HepG2 (cell line): ENCODE results near the gene GTF3C5. TPM values are rescaled to one million over a fixed set of nuclear protein-coding genes. Genes with fewer than 3 reads are reported as not detected.
A peak's percentile ranks its signal among the peaks of the same experiment; 100 is the strongest.

Experiments
- ARNT ChIP-seq: fragments of 450-650 bp; IDR thresholded peaks from 2 replicates; pipeline ENCODE4 v1.6.1; 2017
- BRCA1 ChIP-seq: sonication (generic); formaldehyde crosslinking; IDR thresholded peaks from 2 replicates; pipeline ENCODE4 v1.4.0; 2020; ENCODE audit warnings: missing genetic modification reagents
- CREM ChIP-seq, 2 experiments: sonication (generic) in 1 of 2; formaldehyde crosslinking in 1 of 2; IDR thresholded peaks; 2 replicates each; pipeline versions ENCODE4 v1.4.0 to v1.6.1; 2016 to 2020; ENCODE audit warnings: antibody characterized with exemption in 1 of 2, mild to moderate bottlenecking in 1 of 2, missing genetic modification reagents in 1 of 2
- HDAC2 ChIP-seq: sonication (generic); formaldehyde crosslinking; IDR thresholded peaks from 2 replicates; pipeline ENCODE4 v1.4.0; 2020; ENCODE audit warnings: missing genetic modification reagents
- HOXA5 ChIP-seq: sonication (generic); formaldehyde crosslinking; IDR thresholded peaks from 2 replicates; pipeline ENCODE4 v1.4.0; 2020; ENCODE audit warnings: missing genetic modification reagents
- KDM5B ChIP-seq: sonication (generic); formaldehyde crosslinking; IDR thresholded peaks from 2 replicates; pipeline ENCODE4 v1.4.0; 2020; ENCODE audit warnings: missing genetic modification reagents, mild to moderate bottlenecking, borderline replicate concordance
- MIER3 ChIP-seq: IDR thresholded peaks from 2 replicates; pipeline ENCODE4 v1.6.1; 2016; ENCODE audit warnings: missing compliant biosample characterization, borderline replicate concordance
- POLR2A ChIP-seq, 2 experiments: IDR thresholded peaks; 2 replicates each; pipeline ENCODE4 v1.6.1; 2011; ENCODE audit warnings: low read depth in 2 of 2, low read length in 2 of 2, mild to moderate bottlenecking in 1 of 2, moderate library complexity in 1 of 2; ENCODE audit not compliant: insufficient read depth in 1 of 2
- ZBTB7B ChIP-seq: sonication (generic); formaldehyde crosslinking; IDR thresholded peaks from 2 replicates; pipeline ENCODE4 v1.4.0; 2020; ENCODE audit warnings: missing genetic modification reagents
- ZNF253 ChIP-seq: sonication (generic); formaldehyde crosslinking; IDR thresholded peaks from 2 replicates; pipeline ENCODE4 v1.8.0; 2022; ENCODE audit warnings: mild to moderate bottlenecking, missing genetic modification reagents, borderline replicate concordance
- ZNF629 ChIP-seq: sonication (generic); formaldehyde crosslinking; conservative IDR thresholded peaks from 2 replicates; pipeline ENCODE4 v1.5.0; 2020; ENCODE audit warnings: missing genetic modification reagents
- polyA plus RNA-seq, 8 experiments: library from polyadenylated mRNA; depleted of rRNA in 3 of 8; stranded (reverse) in 7 of 8; unstranded in 1 of 8; fragments of >200 nt; fragmentation: Illumina TruSeq in 4 of 8; extraction: Trizol in 4 of 8; gene quantifications; 2 replicates each; pipeline versions ENCODE4 v1.2.1 to v1.2.3, GENCODE V29; 2011 to 2016; ENCODE audit warnings: low read depth in 4 of 8, missing spikeins in 1 of 8, mixed read lengths in 1 of 8; ENCODE audit not compliant: insufficient read depth in 1 of 8
- total RNA-seq, 5 experiments: library from RNA; depleted of rRNA; stranded (reverse); fragments of >200 nt; fragmentation: Illumina TruSeq; extraction: Trizol; gene quantifications; 2 replicates each; pipeline ENCODE4 v1.2.3, GENCODE V29; 2016; ENCODE audit warnings: low read depth in 1 of 5
- TF ChIP-seq, protein P1 (sequence below): sonication (generic); formaldehyde crosslinking; IDR thresholded peaks from 2 replicates; pipeline ENCODE4 v1.4.0; 2020; ENCODE audit warnings: mild to moderate bottlenecking, low read depth, missing genetic modification reagents
- TF ChIP-seq, protein P2 (sequence below): sonication (generic); formaldehyde crosslinking; IDR thresholded peaks from 2 replicates; pipeline ENCODE4 v1.4.0; 2020; ENCODE audit warnings: mild to moderate bottlenecking, missing genetic modification reagents
- TF ChIP-seq, protein P3 (sequence below): sonication (generic); formaldehyde crosslinking; IDR thresholded peaks from 2 replicates; pipeline ENCODE4 v1.5.1; 2020; ENCODE audit warnings: mild to moderate bottlenecking, moderate library complexity, missing genetic modification reagents
- TF ChIP-seq, protein P4 (sequence below): sonication (generic); formaldehyde crosslinking; IDR thresholded peaks from 2 replicates; pipeline ENCODE4 v1.5.1; 2020; ENCODE audit warnings: mild to moderate bottlenecking, missing genetic modification reagents, moderate library complexity
- TF ChIP-seq, protein P5 (sequence below): sonication (generic); formaldehyde crosslinking; IDR thresholded peaks from 2 replicates; pipeline ENCODE4 v1.4.0; 2020; ENCODE audit warnings: missing genetic modification reagents
- TF ChIP-seq, protein P6 (sequence below): sonication (generic); formaldehyde crosslinking; IDR thresholded peaks from 2 replicates; pipeline ENCODE4 v1.4.0; 2020; ENCODE audit warnings: missing genetic modification reagents
- TF ChIP-seq, protein P7 (sequence below): sonication (generic); formaldehyde crosslinking; IDR thresholded peaks from 2 replicates; pipeline ENCODE4 v1.4.0; 2020; ENCODE audit warnings: mild to moderate bottlenecking, missing genetic modification reagents

GTF3C5 gene
- total and polyA plus RNA-seq, 2 of the 13 experiments (the other 11 are each of a cell fraction or from before 2014, with no cell fraction given): 66.9 to 92.6 TPM

DNA sequence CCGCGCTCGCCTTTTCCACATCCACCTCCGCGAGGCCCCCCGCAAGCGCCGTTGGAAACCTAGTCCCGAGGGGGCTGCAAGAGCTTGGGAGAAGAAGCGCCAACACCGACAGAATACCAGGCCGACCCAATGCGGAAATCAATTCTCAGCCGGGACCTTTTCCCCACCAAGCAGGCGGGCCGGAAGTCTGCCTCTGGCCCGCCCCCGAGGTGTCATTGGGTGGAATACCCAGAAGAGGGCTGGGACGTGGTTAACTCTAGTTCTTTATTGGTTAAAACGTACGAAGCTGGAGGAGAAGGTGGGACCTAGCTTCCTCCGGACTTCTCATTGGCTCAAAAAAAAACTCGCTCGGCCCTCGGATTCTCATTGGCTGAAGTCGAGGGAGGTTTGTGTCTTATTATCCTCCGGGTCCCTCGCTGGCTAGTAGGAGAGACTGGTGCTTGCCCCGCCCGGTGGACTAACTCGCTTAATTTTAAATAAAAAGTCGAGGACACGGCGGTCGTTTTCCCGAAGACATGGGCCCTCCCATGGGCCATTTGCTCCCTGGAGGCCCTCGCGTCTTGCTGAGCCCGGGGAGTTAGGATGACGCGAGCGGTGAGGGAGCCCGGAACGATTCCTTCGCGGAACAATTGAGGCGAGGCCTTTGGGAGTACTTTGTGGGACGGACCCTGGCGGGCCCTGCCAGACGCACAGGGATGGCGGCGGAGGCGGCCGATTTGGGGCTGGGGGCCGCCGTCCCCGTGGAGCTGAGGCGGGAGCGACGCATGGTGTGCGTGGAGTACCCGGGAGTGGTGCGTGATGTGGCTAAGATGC, at the start of gene GTF3C5 (continued):
- TF ChIP-seq, protein P1, sequence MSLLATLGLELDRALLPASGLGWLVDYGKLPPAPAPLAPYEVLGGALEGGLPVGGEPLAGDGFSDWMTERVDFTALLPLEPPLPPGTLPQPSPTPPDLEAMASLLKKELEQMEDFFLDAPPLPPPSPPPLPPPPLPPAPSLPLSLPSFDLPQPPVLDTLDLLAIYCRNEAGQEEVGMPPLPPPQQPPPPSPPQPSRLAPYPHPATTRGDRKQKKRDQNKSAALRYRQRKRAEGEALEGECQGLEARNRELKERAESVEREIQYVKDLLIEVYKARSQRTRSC: no peak; the same call in 1 of the 2 replicates
- TF ChIP-seq HDAC2 (CRISPR knock-in tag) (peak; percentile 85; the same call in 1 of the 2 replicates), CREM (IDR thresholded peaks at IDR 0.05) (peak; percentile 61), CREM (CRISPR knock-in tag; IDR thresholded peaks at IDR 0.05) (no peak), ZBTB7B (CRISPR knock-in tag) (0 out of 2 replicates have a peak, but pooled peaks have one; percentile 48), ZNF253 (CRISPR knock-in tag) (no peak), POLR2A (IDR thresholded peaks at IDR 0.05; ENCODE audit: insufficient read depth in 1 of 2, low read depth in 2 of 2, low read length in 2 of 2) (peak; percentile 68 to 87), BRCA1 (CRISPR knock-in tag) (no peak), MIER3 (CRISPR knock-in tag) (no peak), ZNF629 (0 out of 2 replicates have a peak, but pooled peaks have one; percentile 54), HOXA5 (peak; percentile 83; the same call in 1 of the 2 replicates), KDM5B (CRISPR knock-in tag) (peak; percentile 52; the same call in 1 of the 2 replicates), ARNT (no peak)
- TF ChIP-seq, protein P2, sequence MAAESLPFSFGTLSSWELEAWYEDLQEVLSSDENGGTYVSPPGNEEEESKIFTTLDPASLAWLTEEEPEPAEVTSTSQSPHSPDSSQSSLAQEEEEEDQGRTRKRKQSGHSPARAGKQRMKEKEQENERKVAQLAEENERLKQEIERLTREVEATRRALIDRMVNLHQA: no peak
- TF ChIP-seq, protein P3, sequence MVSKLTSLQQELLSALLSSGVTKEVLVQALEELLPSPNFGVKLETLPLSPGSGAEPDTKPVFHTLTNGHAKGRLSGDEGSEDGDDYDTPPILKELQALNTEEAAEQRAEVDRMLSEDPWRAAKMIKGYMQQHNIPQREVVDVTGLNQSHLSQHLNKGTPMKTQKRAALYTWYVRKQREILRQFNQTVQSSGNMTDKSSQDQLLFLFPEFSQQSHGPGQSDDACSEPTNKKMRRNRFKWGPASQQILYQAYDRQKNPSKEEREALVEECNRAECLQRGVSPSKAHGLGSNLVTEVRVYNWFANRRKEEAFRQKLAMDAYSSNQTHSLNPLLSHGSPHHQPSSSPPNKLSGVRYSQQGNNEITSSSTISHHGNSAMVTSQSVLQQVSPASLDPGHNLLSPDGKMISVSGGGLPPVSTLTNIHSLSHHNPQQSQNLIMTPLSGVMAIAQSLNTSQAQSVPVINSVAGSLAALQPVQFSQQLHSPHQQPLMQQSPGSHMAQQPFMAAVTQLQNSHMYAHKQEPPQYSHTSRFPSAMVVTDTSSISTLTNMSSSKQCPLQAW: no peak
- TF ChIP-seq, protein P4, sequence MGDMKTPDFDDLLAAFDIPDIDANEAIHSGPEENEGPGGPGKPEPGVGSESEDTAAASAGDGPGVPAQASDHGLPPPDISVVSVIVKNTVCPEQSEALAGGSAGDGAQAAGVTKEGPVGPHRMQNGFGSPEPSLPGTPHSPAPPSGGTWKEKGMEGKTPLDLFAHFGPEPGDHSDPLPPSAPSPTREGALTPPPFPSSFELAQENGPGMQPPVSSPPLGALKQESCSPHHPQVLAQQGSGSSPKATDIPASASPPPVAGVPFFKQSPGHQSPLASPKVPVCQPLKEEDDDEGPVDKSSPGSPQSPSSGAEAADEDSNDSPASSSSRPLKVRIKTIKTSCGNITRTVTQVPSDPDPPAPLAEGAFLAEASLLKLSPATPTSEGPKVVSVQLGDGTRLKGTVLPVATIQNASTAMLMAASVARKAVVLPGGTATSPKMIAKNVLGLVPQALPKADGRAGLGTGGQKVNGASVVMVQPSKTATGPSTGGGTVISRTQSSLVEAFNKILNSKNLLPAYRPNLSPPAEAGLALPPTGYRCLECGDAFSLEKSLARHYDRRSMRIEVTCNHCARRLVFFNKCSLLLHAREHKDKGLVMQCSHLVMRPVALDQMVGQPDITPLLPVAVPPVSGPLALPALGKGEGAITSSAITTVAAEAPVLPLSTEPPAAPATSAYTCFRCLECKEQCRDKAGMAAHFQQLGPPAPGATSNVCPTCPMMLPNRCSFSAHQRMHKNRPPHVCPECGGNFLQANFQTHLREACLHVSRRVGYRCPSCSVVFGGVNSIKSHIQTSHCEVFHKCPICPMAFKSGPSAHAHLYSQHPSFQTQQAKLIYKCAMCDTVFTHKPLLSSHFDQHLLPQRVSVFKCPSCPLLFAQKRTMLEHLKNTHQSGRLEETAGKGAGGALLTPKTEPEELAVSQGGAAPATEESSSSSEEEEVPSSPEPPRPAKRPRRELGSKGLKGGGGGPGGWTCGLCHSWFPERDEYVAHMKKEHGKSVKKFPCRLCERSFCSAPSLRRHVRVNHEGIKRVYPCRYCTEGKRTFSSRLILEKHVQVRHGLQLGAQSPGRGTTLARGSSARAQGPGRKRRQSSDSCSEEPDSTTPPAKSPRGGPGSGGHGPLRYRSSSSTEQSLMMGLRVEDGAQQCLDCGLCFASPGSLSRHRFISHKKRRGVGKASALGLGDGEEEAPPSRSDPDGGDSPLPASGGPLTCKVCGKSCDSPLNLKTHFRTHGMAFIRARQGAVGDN (CRISPR knock-in tag): peak; percentile 81
- TF ChIP-seq, protein P5, sequence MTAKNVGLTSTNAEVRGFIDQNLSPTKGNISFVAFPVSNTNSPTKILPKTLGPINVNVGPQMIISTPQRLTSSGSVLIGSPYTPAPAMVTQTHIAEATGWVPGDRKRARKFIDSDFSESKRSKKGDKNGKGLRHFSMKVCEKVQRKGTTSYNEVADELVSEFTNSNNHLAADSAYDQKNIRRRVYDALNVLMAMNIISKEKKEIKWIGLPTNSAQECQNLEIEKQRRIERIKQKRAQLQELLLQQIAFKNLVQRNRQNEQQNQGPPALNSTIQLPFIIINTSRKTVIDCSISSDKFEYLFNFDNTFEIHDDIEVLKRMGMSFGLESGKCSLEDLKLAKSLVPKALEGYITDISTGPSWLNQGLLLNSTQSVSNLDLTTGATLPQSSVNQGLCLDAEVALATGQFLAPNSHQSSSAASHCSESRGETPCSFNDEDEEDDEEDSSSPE: peak; percentile 62; the same call in 1 of the 2 replicates
- TF ChIP-seq, protein P6, sequence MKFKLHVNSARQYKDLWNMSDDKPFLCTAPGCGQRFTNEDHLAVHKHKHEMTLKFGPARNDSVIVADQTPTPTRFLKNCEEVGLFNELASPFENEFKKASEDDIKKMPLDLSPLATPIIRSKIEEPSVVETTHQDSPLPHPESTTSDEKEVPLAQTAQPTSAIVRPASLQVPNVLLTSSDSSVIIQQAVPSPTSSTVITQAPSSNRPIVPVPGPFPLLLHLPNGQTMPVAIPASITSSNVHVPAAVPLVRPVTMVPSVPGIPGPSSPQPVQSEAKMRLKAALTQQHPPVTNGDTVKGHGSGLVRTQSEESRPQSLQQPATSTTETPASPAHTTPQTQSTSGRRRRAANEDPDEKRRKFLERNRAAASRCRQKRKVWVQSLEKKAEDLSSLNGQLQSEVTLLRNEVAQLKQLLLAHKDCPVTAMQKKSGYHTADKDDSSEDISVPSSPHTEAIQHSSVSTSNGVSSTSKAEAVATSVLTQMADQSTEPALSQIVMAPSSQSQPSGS (CRISPR knock-in tag): peak; percentile 66; the same call in 1 of the 2 replicates
- TF ChIP-seq, protein P7, sequence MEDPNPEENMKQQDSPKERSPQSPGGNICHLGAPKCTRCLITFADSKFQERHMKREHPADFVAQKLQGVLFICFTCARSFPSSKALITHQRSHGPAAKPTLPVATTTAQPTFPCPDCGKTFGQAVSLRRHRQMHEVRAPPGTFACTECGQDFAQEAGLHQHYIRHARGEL: no peak
